Upper lobe of left lung (tissue), 6 donors: Measurements from ENCODE around the gene ITPKB. TPM values are rescaled to one million over a fixed set of nuclear protein-coding genes. Genes with fewer than 3 reads are reported as not detected.

ENCODE experiments used
- ATAC-seq, 2 donors: fragments of 200-7000 bp; cut with Tn5 transposase; one replicate each; pipeline ENCODE4 v1.9.1; 2022; ENCODE audit warnings: mild to moderate bottlenecking in 2 of 2, moderate library complexity in 2 of 2; ENCODE audit not compliant: low FRiP score in 2 of 2
- DNase-seq, 2 donors: peaks; one replicate each; pipeline ENCODE4 v3.0.0-alpha.2; 2019 to 2020
- H3K27ac ChIP-seq, 4 donors: fragments of 200-600 bp; sonication (generic); one replicate each; pipeline ENCODE4 v1.5.1; 2016 to 2019
- H3K27me3 ChIP-seq, 4 donors: fragments of 200-600 bp; sonication (generic); one replicate each; pipeline ENCODE4 v1.5.1; 2017 to 2019
- H3K36me3 ChIP-seq, 4 donors: fragments of 200-600 bp; sonication (generic); one replicate each; pipeline ENCODE4 v1.5.1; 2016 to 2019
- H3K4me1 ChIP-seq, 4 donors: fragments of 200-600 bp; sonication (generic); one replicate each; pipeline ENCODE4 v1.5.1; 2018 to 2019
- H3K4me3 ChIP-seq, 4 donors: fragments of 200-600 bp; sonication (generic); one replicate each; pipeline ENCODE4 v1.5.1; 2017 to 2019; ENCODE audit warnings: mild to moderate bottlenecking in 2 of 4, moderate library complexity in 1 of 4
- H3K9me3 ChIP-seq, 4 donors: fragments of 200-600 bp; sonication (generic); one replicate each; pipeline ENCODE4 v1.5.1; 2018 to 2019
- CTCF ChIP-seq, 6 experiments: fragments of 450-650 bp in 4 of 6; fragments of 200-600 bp in 2 of 6; sonication (generic) in 2 of 6; IDR thresholded peaks; one replicate each; pipeline ENCODE4 v1.5.1; 2016 to 2019; ENCODE audit warnings: antibody characterized with exemption in 6 of 6
- EP300 ChIP-seq, 4 donors: sonication (generic); formaldehyde crosslinking; IDR thresholded peaks; one replicate each; pipeline ENCODE4 v1.5.1; 2017; ENCODE audit warnings: antibody characterized with exemption in 4 of 4, control low read depth in 2 of 4
- POLR2A ChIP-seq, 4 donors: fragments of 450-650 bp; IDR thresholded peaks; one replicate each; pipeline ENCODE4 v1.5.1; 2016 to 2017; ENCODE audit warnings: antibody characterized with exemption in 4 of 4, mild to moderate bottlenecking in 2 of 4
- POLR2AphosphoS5 ChIP-seq, 2 donors: sonication (generic); formaldehyde crosslinking; IDR thresholded peaks; one replicate each; pipeline ENCODE4 v1.5.1; 2017; ENCODE audit warnings: antibody characterized with exemption in 2 of 2
- WGBS, 2 donors: methylation state at CpG; one replicate each; pipeline ENCODE4 v1.1.5; 2017 to 2018; 5-methylcytosine and 5-hydroxymethylcytosine counted together
- total RNA-seq, 6 donors: library from RNA; depleted of rRNA in 4 of 6; stranded (reverse); fragments of >200 nt in 4 of 6; gene quantifications; one replicate each; pipeline versions ENCODE4 v1.1.0 to v1.2.1, GENCODE V29; 2016 to 2021
- donor health status: DM: no; HTN: no; CAD: no; lungs with moderate emphysema.
- donor health status: DM: no; HTN: yes; CAD: no; lungs with severe emphysema.

Gene ITPKB
- total RNA-seq, 6 donors from 2014 or later = 19.8 to 62.9 (median 45.8) TPM

DNA sequence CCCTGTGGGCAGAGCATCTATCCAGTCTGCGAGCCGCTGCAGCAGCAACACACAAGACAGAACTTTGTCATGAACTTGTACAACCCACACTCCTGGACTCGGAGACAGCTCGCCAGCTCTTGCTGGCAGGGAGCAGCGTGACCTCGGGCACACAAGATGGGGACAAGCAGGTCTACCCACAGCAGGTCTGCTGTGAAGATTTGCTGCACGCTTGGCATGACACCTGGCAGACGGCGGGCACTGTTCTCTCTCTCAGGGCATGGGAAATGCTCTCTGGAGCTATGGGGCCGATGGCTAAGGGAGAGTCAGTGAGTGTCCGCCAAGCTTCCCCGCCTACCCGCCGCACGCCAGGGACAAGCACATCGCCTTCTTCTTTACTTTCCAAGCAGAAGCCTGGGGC lies 100.5 kb downstream of the ITPKB start:
- Histone ChIP-seq H3K27me3 (no peaks in the 10 kb centered on the region), H3K27ac (peak overlapping the region in 1 of 4 donors; percentile 31), H3K4me3 (no peak overlapping the region), H3K4me1 (peaks cover 8 to 19% (median 12%) of the 10 kb centered on the region in 4 donors), H3K9me3 (no peaks in the 10 kb centered on the region), H3K36me3 (peaks cover 7 to 83% (median 56%) of the 10 kb centered on the region in 4 donors)
- WGBS, 2 donors = 95 to 96% methylated on average over 7 to 14 of the region's 16 CpGs
- DNase-seq (peak; percentile 16 to 67), ATAC-seq (no peak)
- TF ChIP-seq CTCF (IDR thresholded peaks at IDR 0.05) = no peak
- TF ChIP-seq EP300 (IDR thresholded peaks at IDR 0.05) = no peak
- no peak for TF ChIP-seq POLR2A (IDR thresholded peaks at IDR 0.05)
- TF ChIP-seq POLR2AphosphoS5 (IDR thresholded peaks at IDR 0.05) = no peak

GRCh38 chr1:226638001-226638601 lies 101.0 kb downstream of the ITPKB start:
- Histone ChIP-seq H3K4me1 (peaks cover 6 to 15% (median 10%) of the 10 kb centered on the region in 4 donors), H3K27me3 (no peaks in the 10 kb centered on the region), H3K9me3 (no peaks in the 10 kb centered on the region), H3K4me3 (no peak overlapping the region), H3K36me3 (peaks cover 7 to 84% (median 56%) of the 10 kb centered on the region in 4 donors), H3K27ac (peak overlapping the region in 2 of 4 donors; percentile 31 to 35)
- DNase-seq (peak; percentile 18 to 59), ATAC-seq (no peak)
- TF ChIP-seq EP300 (IDR thresholded peaks at IDR 0.05) (no peak), POLR2AphosphoS5 (IDR thresholded peaks at IDR 0.05) (no peak), CTCF (IDR thresholded peaks at IDR 0.05) (no peak), POLR2A (IDR thresholded peaks at IDR 0.05) (no peak)
- 79 to 80% methylated on average over 1 to 8 of the region's 10 CpGs for WGBS, 2 donors

- H3K4me3 ChIP-seq = no peak overlapping the region
- peak; percentile 19 to 42 for DNase-seq
- no peaks in the 10 kb centered on the region for H3K9me3 ChIP-seq
- peak overlapping the region in 2 of 4 donors; percentile 31 to 35 for H3K27ac ChIP-seq
- WGBS, 2 donors = 81 to 87% methylated on average over 17 to 29 of the region's 29 CpGs
- ATAC-seq = peak in 1 of 2 donors; percentile 55
- no peaks in the 10 kb centered on the region for H3K27me3 ChIP-seq
- peaks cover 7 to 84% (median 55%) of the 10 kb centered on the region in 4 donors for H3K36me3 ChIP-seq
- no peak for TF ChIP-seq POLR2AphosphoS5 (IDR thresholded peaks at IDR 0.05)
- no peak for TF ChIP-seq POLR2A (IDR thresholded peaks at IDR 0.05)
- peak in 1 of 6 experiments; percentile 24 for TF ChIP-seq CTCF (IDR thresholded peaks at IDR 0.05)
- TF ChIP-seq EP300 (IDR thresholded peaks at IDR 0.05) = no peak
- peaks cover 6 to 15% (median 8%) of the 10 kb centered on the region in 4 donors for H3K4me1 ChIP-seq
These were observed 101.7 kb downstream of the ITPKB start for GRCh38 chr1:226637147-226637935.

DNA sequence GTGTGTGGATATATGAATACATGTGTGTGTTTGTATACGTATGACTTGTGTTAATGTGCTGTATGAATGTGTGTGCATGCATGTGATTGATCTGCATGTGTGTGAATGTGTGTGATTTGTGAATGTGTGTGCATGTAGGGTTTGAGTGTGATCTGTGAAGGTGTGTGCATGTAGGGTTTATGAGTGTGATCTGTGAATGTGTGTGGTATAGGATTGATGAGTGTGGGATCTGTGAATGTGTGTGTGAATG lies 102.3 kb downstream of the ITPKB start:
- Histone ChIP-seq H3K36me3 (peaks cover 7 to 84% (median 51%) of the 10 kb centered on the region in 4 donors), H3K4me3 (no peak overlapping the region), H3K27me3 (no peaks in the 10 kb centered on the region), H3K4me1 (peaks cover 6 to 15% (median 8%) of the 10 kb centered on the region in 4 donors), H3K9me3 (no peaks in the 10 kb centered on the region), H3K27ac (no peak overlapping the region)
- ATAC-seq (no peak), DNase-seq (no peak)
- WGBS, 2 donors = 88 to 96% methylated on average over 1 of the region's 1 CpG
- TF ChIP-seq CTCF (IDR thresholded peaks at IDR 0.05) = no peak
- TF ChIP-seq EP300 (IDR thresholded peaks at IDR 0.05) = no peak
- no peak for TF ChIP-seq POLR2A (IDR thresholded peaks at IDR 0.05)
- TF ChIP-seq POLR2AphosphoS5 (IDR thresholded peaks at IDR 0.05) = no peak
